Measurements from ENCODE around the gene KCNC3.

- no peak for TF ChIP-seq POLR2A (IDR thresholded peaks at IDR 0.05; ENCODE audit: low read depth, low read length)
- no peak for TF ChIP-seq POLR2AphosphoS5 (IDR thresholded peaks at IDR 0.05; ENCODE audit: low read depth, low read length)
- TF ChIP-seq TAF1 (IDR thresholded peaks at IDR 0.05; ENCODE audit: borderline replicate concordance, low read depth, low read length), result no peak
Measured at GRCh38 chr19:50362656-50363424, 33.7 kb upstream of the KCNC3 start.
